H1 (cell line): ENCODE results near the gene ZC3H18. TPM values are rescaled to one million over a fixed set of nuclear protein-coding genes. Genes with fewer than 3 reads are reported as not detected.

Experiments used
- CTCF ChIA-PET: fragments of 300-600 bp; sonication (Branson Sonifier 250); formaldehyde crosslinking; loops from one replicate; lab custom pipeline; 2021; ENCODE audit not compliant: partially characterized antibody; lab: Charles Lee
- POLR2A ChIA-PET: fragments of 300-600 bp; sonication (Branson Sonifier 250); formaldehyde crosslinking; loops from one replicate; lab custom pipeline; 2021; ENCODE audit warnings: inconsistent platforms; ENCODE audit not compliant: partially characterized antibody; lab: Charles Lee
- DNase-seq, 2 experiments: peaks; one replicate each; pipeline versions ENCODE4 v3.0.0 to v3.0.0-alpha.2; 2010 to 2022; ENCODE audit warnings: low spot score in 2 of 2, low read depth in 1 of 2, mixed read lengths in 1 of 2
- FAIRE-seq: peaks from 2 replicates; lab custom pipeline; 2011; peaks lifted over from hg19 to GRCh38; lab: Jason Lieb, UNC
- H2AFZ ChIP-seq: 2 replicates; pipeline ENCODE4 v1.8.1; 2012; ENCODE audit warnings: low read length, inconsistent platforms
- H2AK5ac ChIP-seq: 2 replicates; pipeline ENCODE4 v1.6.1; 2013; ENCODE audit warnings: low read depth, low read length
- H2BK120ac ChIP-seq: replicated peaks from 2 replicates; pipeline ENCODE3; 2013; ENCODE audit warnings: low read depth, low read length, inconsistent platforms
- H2BK12ac ChIP-seq: 2 replicates; pipeline ENCODE4 v1.6.1; 2013; ENCODE audit warnings: low read depth, low read length
- H2BK15ac ChIP-seq: 2 replicates; pipeline ENCODE4 v1.6.1; 2013; ENCODE audit warnings: low read length
- H2BK20ac ChIP-seq: 2 replicates; pipeline ENCODE4 v1.6.1; 2013; ENCODE audit warnings: low read length
- H2BK5ac ChIP-seq: 2 replicates; pipeline ENCODE4 v1.6.1; 2013; ENCODE audit warnings: low read depth, low read length
- H3K14ac ChIP-seq: 2 replicates; pipeline ENCODE4 v1.6.1; 2013; ENCODE audit warnings: inconsistent platforms; ENCODE audit not compliant: insufficient read length
- H3K18ac ChIP-seq: 2 replicates; pipeline ENCODE4 v1.6.1; 2013; ENCODE audit warnings: low read length; ENCODE audit errors: extremely low read depth
- H3K23ac ChIP-seq: 2 replicates; pipeline ENCODE4 v1.6.1; 2013; ENCODE audit warnings: inconsistent platforms; ENCODE audit not compliant: insufficient read length
- H3K23me2 ChIP-seq: 2 replicates; pipeline ENCODE4 v1.6.1; 2013; ENCODE audit warnings: low read depth, low read length
- H3K27ac ChIP-seq: 2 replicates; pipeline ENCODE4 v1.6.1; 2011; ENCODE audit warnings: low read depth, low read length, inconsistent platforms
- H3K27me3 ChIP-seq, 4 experiments: replicated peaks in 1 of 4; 1 replicate in 1 of 4; 2 replicates in 3 of 4; pipeline versions ENCODE4 v1.6.1 to v1.8.1; 2011 to 2013; ENCODE audit warnings: low read length in 3 of 4, mild to moderate bottlenecking in 3 of 4, inconsistent platforms in 2 of 4, mixed read lengths in 2 of 4, moderate library complexity in 1 of 4; ENCODE audit not compliant: control insufficient read depth in 3 of 4, insufficient read depth in 3 of 4; ENCODE audit errors: extremely low read depth in 1 of 4
- H3K36me3 ChIP-seq, 4 experiments: 2 replicates each; pipeline versions ENCODE4 v1.6.1 to v1.8.1; 2011 to 2013; ENCODE audit warnings: mild to moderate bottlenecking in 4 of 4, low read length in 3 of 4, moderate library complexity in 2 of 4, control low read depth in 1 of 4, inconsistent platforms in 1 of 4; ENCODE audit not compliant: insufficient read depth in 4 of 4, control insufficient read depth in 2 of 4
- H3K4ac ChIP-seq: replicated peaks from 2 replicates; pipeline ENCODE3; 2013; ENCODE audit warnings: low read length, low read depth, mixed read lengths, inconsistent platforms; ENCODE audit not compliant: insufficient read length
- H3K4me1 ChIP-seq, 4 experiments: replicated peaks in 1 of 4; 1 replicate in 1 of 4; 2 replicates in 3 of 4; pipeline versions ENCODE4 v1.6.1 to v1.8.1; 2011 to 2013; ENCODE audit warnings: low read length in 3 of 4, inconsistent platforms in 2 of 4, mixed read lengths in 1 of 4; ENCODE audit not compliant: insufficient read depth in 4 of 4, control insufficient read depth in 3 of 4
- H3K4me2 ChIP-seq, 2 experiments: 2 replicates each; pipeline versions ENCODE4 v1.6.1 to v1.8.1; 2011 to 2013; ENCODE audit warnings: low read depth in 2 of 2, low read length in 2 of 2, control low read depth in 1 of 2, inconsistent platforms in 1 of 2, mild to moderate bottlenecking in 1 of 2; ENCODE audit not compliant: insufficient read depth in 1 of 2
- H3K4me3 ChIP-seq, 4 experiments: fragments of 200-600, 300-600 bp in 1 of 4; sonication (generic), shearing (Covaris generic), sonication (Bioruptor Twin) in 1 of 4; 2 replicates each; pipeline versions ENCODE4 v1.5.1 to v1.8.1; 2011 to 2016; ENCODE audit warnings: low read length in 4 of 4, low read depth in 3 of 4, control low read depth in 2 of 4, inconsistent platforms in 2 of 4, mild to moderate bottlenecking in 2 of 4, mixed read lengths in 1 of 4, moderate library complexity in 1 of 4; ENCODE audit not compliant: insufficient read depth in 2 of 4; ENCODE audit errors: extremely low read depth in 1 of 4
- H3K56ac ChIP-seq: replicated peaks from 2 replicates; pipeline ENCODE3; 2013; ENCODE audit warnings: low read depth, mild to moderate bottlenecking, mixed read lengths, low read length, inconsistent platforms; ENCODE audit not compliant: insufficient read length
- H3K79me1 ChIP-seq: 2 replicates; pipeline ENCODE4 v1.6.1; 2013; ENCODE audit warnings: low read depth, low read length, control low read depth
- H3K79me2 ChIP-seq, 2 experiments: 2 replicates each; pipeline versions ENCODE4 v1.6.1 to v1.8.1; 2012 to 2013; ENCODE audit warnings: low read length in 2 of 2, mild to moderate bottlenecking in 2 of 2, inconsistent platforms in 1 of 2; ENCODE audit not compliant: insufficient read depth in 2 of 2, control insufficient read depth in 1 of 2
- H3K9ac ChIP-seq, 4 experiments: replicated peaks in 1 of 4; 1 replicate in 1 of 4; 2 replicates in 3 of 4; pipeline versions ENCODE4 v1.6.1 to v1.8.1; 2011 to 2013; ENCODE audit warnings: low read depth in 3 of 4, low read length in 3 of 4, control low read depth in 2 of 4, mild to moderate bottlenecking in 2 of 4, moderate library complexity in 2 of 4, inconsistent platforms in 1 of 4; ENCODE audit errors: extremely low read depth in 1 of 4
- H3K9me3 ChIP-seq, 2 experiments: 2 replicates each; pipeline versions ENCODE4 v1.6.1 to v1.8.1; 2012 to 2013; ENCODE audit warnings: mild to moderate bottlenecking in 2 of 2, moderate library complexity in 2 of 2, control low read depth in 1 of 2, inconsistent platforms in 1 of 2, low read depth in 1 of 2, low read length in 1 of 2, mixed read lengths in 1 of 2; ENCODE audit not compliant: insufficient read depth in 2 of 2
- H4K20me1 ChIP-seq, 2 experiments: replicated peaks in 1 of 2; 2 replicates each; pipeline versions ENCODE3 to v1.8.1; 2011 to 2013; ENCODE audit warnings: inconsistent platforms in 2 of 2, low read length in 2 of 2, mild to moderate bottlenecking in 1 of 2; ENCODE audit not compliant: insufficient read depth in 2 of 2, control insufficient read depth in 1 of 2
- H4K5ac ChIP-seq: 2 replicates; pipeline ENCODE4 v1.6.1; 2013; ENCODE audit warnings: low read length, low read depth, mixed read lengths, inconsistent platforms; ENCODE audit not compliant: insufficient read length
- H4K8ac ChIP-seq: 2 replicates; pipeline ENCODE4 v1.8.0; 2013; ENCODE audit warnings: mild to moderate bottlenecking, moderate library complexity, low read length, inconsistent platforms; ENCODE audit not compliant: insufficient read depth; ENCODE audit errors: extremely low read depth
- H4K91ac ChIP-seq: replicated peaks from 2 replicates; pipeline ENCODE3; 2013; ENCODE audit warnings: low read length, mixed read lengths, inconsistent platforms; ENCODE audit not compliant: insufficient read length
- CTBP2 ChIP-seq: IDR thresholded peaks from 2 replicates; pipeline ENCODE4 v1.7.0; 2011; ENCODE audit warnings: borderline replicate concordance, mild to moderate bottlenecking, moderate library complexity, mixed read lengths, low read length; ENCODE audit not compliant: insufficient read depth, insufficient read length
- KDM1A ChIP-seq: fragments of 200-600, 300-600 bp; sonication (generic); IDR thresholded peaks from 2 replicates; pipeline ENCODE4 v1.7.1; 2016; ENCODE audit warnings: mild to moderate bottlenecking, low read length, borderline replicate concordance
- MAX ChIP-seq: IDR thresholded peaks from 2 replicates; pipeline ENCODE4 v1.6.1; 2012; ENCODE audit warnings: inconsistent platforms
- NANOG ChIP-seq: IDR thresholded peaks from 2 replicates; pipeline ENCODE4 v1.6.1; 2011; ENCODE audit warnings: low read length, low read depth, mild to moderate bottlenecking, inconsistent platforms; ENCODE audit not compliant: insufficient read depth, poor library complexity, severe bottlenecking
- RBBP5 ChIP-seq: IDR thresholded peaks from 2 replicates; pipeline ENCODE4 v1.7.1; 2012; ENCODE audit warnings: low read depth, mild to moderate bottlenecking, inconsistent platforms, low read length, moderate library complexity, borderline replicate concordance
- RXRA ChIP-seq: IDR thresholded peaks from 2 replicates; pipeline ENCODE4 v1.6.1; 2011; ENCODE audit warnings: low read depth, mild to moderate bottlenecking, low read length, moderate library complexity; ENCODE audit not compliant: insufficient read depth
- WGBS, 2 experiments: shearing (Covaris generic) in 1 of 2; methylation state at CpG; one replicate each; pipeline versions ENCODE4 v1.1.6 to v1.1.7; 2013 to 2015; ENCODE audit warnings: low lambda C conversion rate in 2 of 2, mixed read lengths in 2 of 2, inconsistent platforms in 1 of 2, low coverage in 1 of 2, missing lambda C conversion rate in 1 of 2; ENCODE audit not compliant: insufficient replicate concordance in 2 of 2, insufficient coverage in 1 of 2, insufficient read length in 1 of 2; ENCODE audit errors: extremely low coverage in 1 of 2, missing lambda C conversion rate in 1 of 2; 5-methylcytosine and 5-hydroxymethylcytosine counted together
- polyA plus RNA-seq, 7 experiments: library from polyadenylated mRNA; depleted of rRNA in 3 of 7; stranded (reverse) in 5 of 7; unstranded in 2 of 7; fragments of >200 nt in 5 of 7; fragments of 200-250 nt in 2 of 7; gene quantifications; 1 replicate in 5 of 7; 2 replicates in 1 of 7; 4 replicates in 1 of 7; pipeline versions ENCODE4 v1.2.1 to v1.2.3, GENCODE V29; 2011 to 2013; ENCODE audit warnings: missing spikeins in 2 of 7, mixed read lengths in 2 of 7
- total RNA-seq: library from RNA; stranded (reverse); fragmentation: NEBNext Ultra II Directional; extraction: Animal tissue kit (Norgen Biotek cat#: 25700); gene quantifications from 2 replicates; pipeline ENCODE4 v1.2.1, GENCODE V29; 2021

ZC3H18 gene
- total and polyA plus RNA-seq, 2 of the 8 experiments (the other 6 are each of a cell fraction or from before 2014, with no cell fraction given), result 12.1 to 73.2 TPM

GRCh38 chr16:88634994-88635670 is 64.9 kb downstream of the ZC3H18 start:
- peak overlapping the region; percentile 39 to 72 (median 48) for H3K4me3 ChIP-seq
- no peak overlapping the region for H2BK5ac ChIP-seq
- H2BK12ac ChIP-seq, result peak overlapping the region; percentile 2; the same call in 1 of the 2 replicates
- H3K14ac ChIP-seq, result no peak overlapping the region
- no peak for DNase-seq
- peaks cover 0 to 4% of the 10 kb centered on the region in 2 experiments for H4K20me1 ChIP-seq
- H4K8ac ChIP-seq, result no peak overlapping the region; the same call in 1 of the 2 replicates
- peaks cover 10% of the 10 kb centered on the region for H3K23me2 ChIP-seq
- no peak overlapping the region for H3K27ac ChIP-seq
- no peak overlapping the region for H2BK120ac ChIP-seq
- peaks cover 0 to 4% (median 1%) of the 10 kb centered on the region in 4 experiments; a peak in 2 of 7 replicates for H3K27me3 ChIP-seq
- H3K4me1 ChIP-seq, result peaks cover 5 to 44% (median 28%) of the 10 kb centered on the region in 4 experiments
- H3K9me3 ChIP-seq, result no peaks in the 10 kb centered on the region
- H3K23ac ChIP-seq, result no peak overlapping the region
- H2BK20ac ChIP-seq, result no peak overlapping the region; the same call in 1 of the 2 replicates
- peak overlapping the region; percentile 60 to 94 for H3K4me2 ChIP-seq
- 40% methylated on average over 18 of the region's 28 CpGs; no CpG with 5 or more reads in 1 of the 2 experiments for WGBS, 2 experiments
- no peak overlapping the region for H2AFZ ChIP-seq
- no peak for FAIRE-seq
- 0 out of 2 replicates have a peak overlapping the region, but pooled peaks have one; percentile 2 for H3K18ac ChIP-seq
- peak overlapping the region; percentile 81; the same call in 1 of the 2 replicates for H2BK15ac ChIP-seq
- no peak overlapping the region for H3K4ac ChIP-seq
- no peak for TF ChIP-seq RXRA
- peak; percentile 49; the same call in 1 of the 2 replicates for TF ChIP-seq KDM1A
- no peak for TF ChIP-seq NANOG
- TF ChIP-seq CTBP2, result no peak
- TF ChIP-seq RBBP5, result 0 out of 2 replicates have a peak, but pooled peaks have one; percentile 18
- peak; percentile 47; the same call in 1 of the 2 replicates for TF ChIP-seq MAX
- CTCF ChIA-PET, result no interaction called here
- POLR2A ChIA-PET, result no interaction called here
- no peak overlapping the region for H3K56ac ChIP-seq
- H4K5ac ChIP-seq, result no peak overlapping the region
- H2AK5ac ChIP-seq, result peak overlapping the region; percentile 66; the same call in 1 of the 2 replicates
- H4K91ac ChIP-seq, result peak overlapping the region; percentile 71
- H3K9ac ChIP-seq, result peak overlapping the region in 2 of 4 experiments; percentile 9 to 29; a peak in 2 of 7 replicates
- no peaks in the 10 kb centered on the region for H3K79me2 ChIP-seq
- H3K36me3 ChIP-seq, result peaks cover 2 to 17% (median 8%) of the 10 kb centered on the region in 4 experiments; a peak in 4 of 8 replicates
- H3K79me1 ChIP-seq, result no peaks in the 10 kb centered on the region
